Neural progenitor cell (in vitro differentiated cells): Measurements from ENCODE around the gene AGPAT4. TPM values are rescaled to one million over a fixed set of nuclear protein-coding genes. Genes with fewer than 3 reads are reported as not detected.

ENCODE experiments used
- DNase-seq: peaks from one replicate; pipeline ENCODE4 v3.0.0-alpha.2; 2016; ENCODE audit warnings: low spot score
- H2AFZ ChIP-seq: fragments of 200-600 bp; sonication (generic); replicated peaks from 2 replicates; pipeline ENCODE4 v1.6.1; 2016; ENCODE audit warnings: antibody characterized with exemption
- H3F3A ChIP-seq: fragments of 200-600 bp; sonication (generic); 2 replicates; pipeline ENCODE4 v1.6.1; 2016; ENCODE audit warnings: antibody characterized with exemption, low read depth
- H3K27ac ChIP-seq: fragments of 200-600 bp; sonication (generic); 2 replicates; pipeline ENCODE4 v1.5.1; 2016; ENCODE audit warnings: mild to moderate bottlenecking
- H3K27me3 ChIP-seq: fragments of 200-600 bp; sonication (generic); 2 replicates; pipeline ENCODE4 v1.6.1; 2016; ENCODE audit warnings: mild to moderate bottlenecking, moderate library complexity
- H3K36me3 ChIP-seq: fragments of 200-600 bp; sonication (generic); 2 replicates; pipeline ENCODE4 v1.5.1; 2016
- H3K4me1 ChIP-seq: fragments of 200-600 bp; sonication (generic); 2 replicates; pipeline ENCODE4 v1.6.1; 2016; ENCODE audit warnings: mixed run types
- H3K4me2 ChIP-seq: fragments of 200-600 bp; sonication (generic); 2 replicates; pipeline ENCODE4 v1.6.1; 2016
- H3K4me3 ChIP-seq: fragments of 200-600 bp; sonication (generic); 2 replicates; pipeline ENCODE4 v1.5.1; 2016
- H3K79me2 ChIP-seq: fragments of 200-600 bp; sonication (generic); 2 replicates; pipeline ENCODE4 v1.6.1; 2016; ENCODE audit warnings: low read depth
- H3K9ac ChIP-seq: fragments of 200-600 bp; sonication (generic); 2 replicates; pipeline ENCODE4 v1.6.1; 2016
- H3K9me3 ChIP-seq: fragments of 200-600 bp; sonication (generic); 2 replicates; pipeline ENCODE4 v1.5.1; 2016; ENCODE audit warnings: low read depth
- H4K20me1 ChIP-seq: fragments of 200-600 bp; sonication (generic); 2 replicates; pipeline ENCODE4 v1.6.1; 2016; ENCODE audit warnings: low read depth
- H3K27ac Mint-ChIP-seq: 3 replicates; pipeline ENCODE4 v1.8.0; 2021; ENCODE audit warnings: mixed read lengths
- H3K27me3 Mint-ChIP-seq: 2 replicates; pipeline ENCODE4 v1.8.0; 2022; ENCODE audit warnings: low read depth, mild to moderate bottlenecking, inconsistent platforms, moderate library complexity, mixed read lengths; ENCODE audit not compliant: insufficient read depth
- H3K36me3 Mint-ChIP-seq: 3 replicates; pipeline ENCODE4 v1.8.0; 2021; ENCODE audit warnings: mixed read lengths
- H3K4me1 Mint-ChIP-seq: 3 replicates; pipeline ENCODE4 v1.8.0; 2021; ENCODE audit warnings: mixed read lengths
- H3K4me3 Mint-ChIP-seq: 3 replicates; pipeline ENCODE4 v1.8.0; 2021; ENCODE audit warnings: mild to moderate bottlenecking, moderate library complexity, mixed read lengths
- H3K9me3 Mint-ChIP-seq: 3 replicates; pipeline ENCODE4 v1.8.0; 2020; ENCODE audit warnings: mixed read lengths
- EZH2 ChIP-seq: fragments of 200-600 bp; sonication (generic); IDR thresholded peaks from 2 replicates; pipeline ENCODE4 v1.6.1; 2017; ENCODE audit warnings: antibody characterized with exemption, mild to moderate bottlenecking, moderate library complexity
- EZH2phosphoT487 ChIP-seq: fragments of 200-600 bp; sonication (generic); IDR thresholded peaks from 2 replicates; pipeline ENCODE4 v1.6.1; 2017; ENCODE audit warnings: antibody characterized with exemption
- total RNA-seq: library from RNA; depleted of rRNA; stranded (reverse); fragments of >200 nt; gene quantifications from 2 replicates; pipeline ENCODE4 v1.2.3, GENCODE V29; 2015; ENCODE audit warnings: low replicate concordance
- TF ChIP-seq, protein P1 (sequence below): fragments of 200-600 bp; sonication (generic); IDR thresholded peaks from 2 replicates; pipeline ENCODE4 v1.5.1; 2017; ENCODE audit warnings: antibody characterized with exemption, mild to moderate bottlenecking

The AGPAT4 gene
- total RNA-seq, 1 donor from 2014 or later = 30.5 TPM

DNA sequence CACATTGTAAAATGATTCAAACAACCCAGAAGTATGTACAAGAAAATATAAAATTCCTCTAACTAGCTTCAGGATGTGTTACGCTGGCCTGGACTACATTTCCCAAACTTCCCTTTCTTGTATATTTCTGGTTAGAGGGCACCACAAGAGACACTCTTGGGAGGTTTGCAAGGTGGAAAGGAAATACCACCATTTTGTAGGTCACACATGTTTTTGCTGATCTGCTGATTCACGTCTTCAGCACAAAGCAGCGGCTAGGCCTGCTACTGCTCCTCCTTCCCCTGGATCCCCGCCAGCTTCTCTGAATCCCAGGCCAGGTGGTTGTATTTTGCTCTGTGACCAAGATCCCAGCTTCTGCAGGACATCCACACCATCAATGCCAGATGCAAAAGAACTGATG lies 104.2 kb downstream of the AGPAT4 start:
- Histone ChIP-seq H3K4me2 (no peak overlapping the region), H3K27me3 (no peaks in the 10 kb centered on the region), H3K9ac (no peak overlapping the region), H3K4me1 (peaks cover 26% of the 10 kb centered on the region), H2AFZ (no peak overlapping the region), H4K20me1 (peaks cover 48% of the 10 kb centered on the region), H3F3A (peaks cover 30% of the 10 kb centered on the region), H3K79me2 (peaks cover 8% of the 10 kb centered on the region), H3K27ac (no peak overlapping the region), H3K4me3 (no peak overlapping the region), H3K9me3 (no peaks in the 10 kb centered on the region), H3K36me3 (no peaks in the 10 kb centered on the region)
- Mint-ChIP-seq H3K36me3 (peaks cover 56% of the 10 kb centered on the region), H3K9me3 (peaks cover 30% of the 10 kb centered on the region), H3K27me3 (peaks cover 4% of the 10 kb centered on the region), H3K27ac (no peak overlapping the region), H3K4me3 (no peak overlapping the region), H3K4me1 (peaks cover 40% of the 10 kb centered on the region)
- no peak for TF ChIP-seq EZH2
- no peak for TF ChIP-seq EZH2phosphoT487
- TF ChIP-seq, protein P1, sequence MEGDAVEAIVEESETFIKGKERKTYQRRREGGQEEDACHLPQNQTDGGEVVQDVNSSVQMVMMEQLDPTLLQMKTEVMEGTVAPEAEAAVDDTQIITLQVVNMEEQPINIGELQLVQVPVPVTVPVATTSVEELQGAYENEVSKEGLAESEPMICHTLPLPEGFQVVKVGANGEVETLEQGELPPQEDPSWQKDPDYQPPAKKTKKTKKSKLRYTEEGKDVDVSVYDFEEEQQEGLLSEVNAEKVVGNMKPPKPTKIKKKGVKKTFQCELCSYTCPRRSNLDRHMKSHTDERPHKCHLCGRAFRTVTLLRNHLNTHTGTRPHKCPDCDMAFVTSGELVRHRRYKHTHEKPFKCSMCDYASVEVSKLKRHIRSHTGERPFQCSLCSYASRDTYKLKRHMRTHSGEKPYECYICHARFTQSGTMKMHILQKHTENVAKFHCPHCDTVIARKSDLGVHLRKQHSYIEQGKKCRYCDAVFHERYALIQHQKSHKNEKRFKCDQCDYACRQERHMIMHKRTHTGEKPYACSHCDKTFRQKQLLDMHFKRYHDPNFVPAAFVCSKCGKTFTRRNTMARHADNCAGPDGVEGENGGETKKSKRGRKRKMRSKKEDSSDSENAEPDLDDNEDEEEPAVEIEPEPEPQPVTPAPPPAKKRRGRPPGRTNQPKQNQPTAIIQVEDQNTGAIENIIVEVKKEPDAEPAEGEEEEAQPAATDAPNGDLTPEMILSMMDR = no peak
- DNase-seq = no peak

DNA sequence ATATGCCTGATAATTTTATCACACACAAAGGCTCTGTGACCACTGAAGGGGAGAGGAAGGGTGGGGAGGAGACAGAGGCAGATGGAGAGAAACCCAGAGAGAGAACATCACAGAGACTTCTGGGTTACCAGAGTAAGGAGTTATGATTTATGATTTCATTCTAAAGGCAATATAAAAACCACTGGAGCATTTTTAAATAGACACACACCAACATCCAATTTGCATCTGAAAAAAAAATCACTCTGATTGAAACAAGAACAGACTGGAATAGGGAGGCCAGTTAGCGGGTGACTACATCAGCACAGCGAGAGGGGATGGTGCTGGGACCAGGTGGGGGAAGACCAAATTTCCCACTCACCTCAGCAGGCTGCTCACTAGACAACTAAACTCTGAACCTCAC lies 104.8 kb downstream of the AGPAT4 start:
- Histone ChIP-seq H3K9ac (no peak overlapping the region), H3K27me3 (no peaks in the 10 kb centered on the region), H3K36me3 (no peaks in the 10 kb centered on the region), H3K27ac (no peak overlapping the region), H2AFZ (no peak overlapping the region), H3F3A (peaks cover 30% of the 10 kb centered on the region), H3K4me3 (no peak overlapping the region), H3K4me1 (peaks cover 32% of the 10 kb centered on the region), H3K4me2 (peak overlapping the region; percentile 57), H3K79me2 (peaks cover 8% of the 10 kb centered on the region), H4K20me1 (peaks cover 48% of the 10 kb centered on the region), H3K9me3 (no peaks in the 10 kb centered on the region)
- TF ChIP-seq EZH2 = no peak
- TF ChIP-seq, protein P1 = no peak
- no peak for TF ChIP-seq EZH2phosphoT487
- Mint-ChIP-seq H3K36me3 (peaks cover 57% of the 10 kb centered on the region), H3K4me3 (no peak overlapping the region), H3K27me3 (peaks cover 4% of the 10 kb centered on the region), H3K27ac (peak overlapping the region; percentile 89), H3K4me1 (peaks cover 40% of the 10 kb centered on the region), H3K9me3 (peaks cover 25% of the 10 kb centered on the region)
- DNase-seq = no peak

DNA sequence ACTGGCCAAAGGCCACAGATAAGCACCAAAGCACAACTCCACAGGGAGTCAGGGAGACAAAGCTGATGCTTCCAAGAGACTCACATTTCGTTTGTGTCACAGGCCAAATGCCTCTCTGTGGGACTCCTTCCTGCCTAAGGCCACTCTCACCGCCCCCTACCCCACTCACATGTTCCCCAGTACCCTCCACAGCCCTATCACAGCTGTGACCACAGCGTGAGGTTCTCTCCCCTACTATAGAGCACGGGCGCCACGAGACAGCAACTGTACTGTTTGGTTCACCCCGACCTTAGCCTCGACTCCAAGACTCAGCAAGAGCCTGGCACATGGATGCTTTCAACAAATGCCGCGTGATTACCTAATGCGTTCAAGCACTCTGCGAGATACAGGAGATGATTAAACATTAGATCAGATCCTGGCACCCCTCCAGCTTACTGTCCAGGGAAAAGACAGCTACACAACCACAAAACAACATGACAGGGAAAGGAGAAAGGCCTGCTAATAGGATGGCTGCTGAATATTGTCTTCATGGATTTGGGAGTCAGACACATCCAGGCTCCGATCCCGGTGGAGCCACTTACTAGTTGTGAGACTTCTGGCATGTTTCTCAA lies 105.5 kb downstream of the AGPAT4 start:
- peaks cover 49% of the 10 kb centered on the region for H4K20me1 ChIP-seq
- DNase-seq = peak; percentile 75

More for the DNA sequence above, 105.5 kb downstream of the AGPAT4 start:
- H3K9ac ChIP-seq = no peak overlapping the region
- H3K4me1 ChIP-seq = peaks cover 32% of the 10 kb centered on the region
- H3K27me3 ChIP-seq = no peaks in the 10 kb centered on the region
- Mint-ChIP-seq H3K27me3 (peaks cover 4% of the 10 kb centered on the region), H3K9me3 (peaks cover 23% of the 10 kb centered on the region), H3K27ac (peak overlapping the region; percentile 89), H3K4me1 (peaks cover 40% of the 10 kb centered on the region), H3K4me3 (no peak overlapping the region), H3K36me3 (peaks cover 59% of the 10 kb centered on the region)
- peak overlapping the region; percentile 57 for H3K4me2 ChIP-seq
- TF ChIP-seq EZH2 = no peak
- TF ChIP-seq, protein P1 = no peak
- TF ChIP-seq EZH2phosphoT487 = no peak
- peak overlapping the region; percentile 40 for H3K27ac ChIP-seq
- H3K79me2 ChIP-seq = peaks cover 8% of the 10 kb centered on the region
- H2AFZ ChIP-seq = no peak overlapping the region
- H3K4me3 ChIP-seq = no peak overlapping the region
- H3K9me3 ChIP-seq = no peaks in the 10 kb centered on the region
- H3K36me3 ChIP-seq = no peaks in the 10 kb centered on the region
- peaks cover 30% of the 10 kb centered on the region for H3F3A ChIP-seq
